ENCODE measurements around the gene TGFB3.
A peak's percentile ranks its signal among the peaks of the same experiment; 100 is the strongest.
"Not testable (repeated sequence)": the region's sequence is repeated elsewhere in the genome, so short reads cannot be mapped to it uniquely, and the experiment has no call there.

The TGFB3 gene

DNA sequence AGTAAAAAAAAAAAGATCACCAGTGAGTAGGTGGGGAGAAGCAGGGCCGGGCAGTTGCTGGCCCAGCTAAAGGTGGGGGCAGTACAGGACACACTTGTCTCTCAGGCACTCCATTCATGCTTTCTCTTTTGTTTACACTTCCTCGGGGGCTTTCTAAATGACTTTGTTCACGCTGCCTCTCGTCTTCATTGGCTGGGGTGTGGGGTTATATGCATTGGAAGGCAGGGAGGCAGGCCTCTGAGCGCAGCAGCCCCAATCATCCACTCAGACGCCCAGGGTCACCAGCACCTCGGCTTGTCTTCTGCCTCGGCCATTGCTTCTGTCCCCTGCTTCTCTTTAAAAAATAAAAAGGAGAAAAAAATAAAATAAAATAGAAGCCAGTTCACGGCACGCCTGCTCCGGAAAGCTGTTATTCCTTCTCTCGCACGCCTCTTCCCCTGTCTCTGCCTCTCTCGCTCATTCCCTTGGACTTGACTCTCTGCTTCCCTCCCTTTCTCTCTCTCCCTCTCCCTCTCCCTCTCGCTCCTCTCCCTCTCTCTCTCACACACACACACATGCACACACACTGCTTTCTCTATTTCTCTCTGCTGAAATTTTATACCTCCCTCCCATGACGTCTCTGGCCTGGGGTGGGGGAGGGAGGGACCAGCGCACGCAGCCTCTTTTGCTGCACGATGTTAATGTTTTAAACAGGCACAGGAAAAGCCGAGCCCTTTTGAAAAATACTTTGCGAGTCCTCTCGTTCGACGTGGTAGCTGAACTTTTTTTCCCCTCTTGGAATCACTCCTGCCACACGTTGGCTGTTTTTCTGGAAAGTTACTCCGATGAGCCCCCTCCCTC, at the start of gene TGFB3:
Gene TGFB3, minus strand, starts transcription at position 570 of the 840 bp plus-strand sequence. CDS start 1,102 bp downstream, outside the sequence.
- peak; percentile 95 for DNase-seq

DNA sequence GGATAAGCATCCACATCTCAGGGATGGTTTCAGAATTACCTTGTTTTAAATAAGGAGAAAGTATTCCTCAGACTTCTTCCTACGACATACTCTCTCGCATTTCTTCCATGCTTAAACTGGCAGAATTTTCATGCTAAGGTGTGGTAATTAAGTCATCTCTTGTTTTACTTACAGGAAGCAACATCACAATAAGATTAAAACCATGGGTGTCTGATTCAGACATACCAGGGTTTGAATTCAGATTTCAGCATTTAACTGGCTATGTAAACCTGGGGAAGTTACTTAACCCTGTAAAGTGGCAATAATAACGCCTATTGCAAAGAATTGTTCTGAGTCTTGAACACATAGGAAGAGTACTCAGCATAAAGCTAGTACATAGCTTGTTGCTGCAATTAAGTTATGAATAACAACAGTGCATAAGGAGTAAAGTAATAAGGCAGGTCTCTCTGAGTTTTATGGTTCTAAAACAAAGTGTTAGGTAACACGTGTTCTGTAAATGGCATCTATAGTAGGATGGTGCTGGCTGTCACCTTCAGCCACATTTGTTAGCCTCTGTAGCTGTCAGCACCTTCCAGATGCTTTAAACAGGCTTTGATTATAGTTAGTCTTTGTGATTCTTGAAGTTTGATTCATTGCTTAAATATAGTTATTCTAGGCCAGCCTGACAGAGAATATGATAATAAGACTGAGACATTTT, 42.6 kb upstream of the TGFB3 start:
- DNase-seq: no peak

DNA sequence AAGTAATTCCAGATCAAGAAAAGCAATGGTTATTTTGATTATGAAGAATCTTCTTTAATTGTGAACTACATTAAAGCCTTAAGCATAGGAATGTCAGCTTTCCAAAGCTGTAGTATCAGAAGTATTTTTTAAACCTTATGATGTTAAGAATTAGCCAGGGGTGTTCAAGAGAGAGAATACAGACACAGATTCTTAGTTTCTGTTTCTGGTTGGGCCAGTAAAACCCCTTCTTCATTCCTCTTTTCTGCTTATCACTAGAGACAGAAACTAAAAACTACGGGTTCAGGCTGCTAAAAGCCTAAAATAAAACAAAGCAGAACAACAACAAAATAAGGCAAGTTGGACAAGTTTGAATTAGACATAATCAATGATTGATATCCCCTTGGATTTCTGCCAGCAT, 42.0 kb upstream of the TGFB3 start:
- no peak for DNase-seq

DNA sequence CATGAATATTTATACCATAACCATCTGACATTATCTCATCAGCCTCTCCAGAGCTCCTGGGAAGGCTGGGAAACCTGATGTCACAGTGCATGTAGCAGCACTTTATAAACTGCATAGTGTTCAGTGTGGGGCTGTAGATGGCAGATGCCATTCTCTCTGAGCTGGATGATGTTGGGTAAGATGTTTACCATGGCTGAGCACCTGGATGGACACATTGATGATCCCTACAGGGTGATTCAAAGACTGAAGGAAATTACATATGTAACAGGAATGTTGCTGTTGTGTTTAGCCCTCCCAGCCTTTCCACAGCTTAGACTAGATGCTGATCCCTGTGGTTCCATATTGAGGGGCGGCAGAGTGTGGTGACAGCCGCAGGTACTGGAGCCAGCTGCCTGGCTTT, 41.2 kb upstream of the TGFB3 start:
- no peak for DNase-seq

DNA sequence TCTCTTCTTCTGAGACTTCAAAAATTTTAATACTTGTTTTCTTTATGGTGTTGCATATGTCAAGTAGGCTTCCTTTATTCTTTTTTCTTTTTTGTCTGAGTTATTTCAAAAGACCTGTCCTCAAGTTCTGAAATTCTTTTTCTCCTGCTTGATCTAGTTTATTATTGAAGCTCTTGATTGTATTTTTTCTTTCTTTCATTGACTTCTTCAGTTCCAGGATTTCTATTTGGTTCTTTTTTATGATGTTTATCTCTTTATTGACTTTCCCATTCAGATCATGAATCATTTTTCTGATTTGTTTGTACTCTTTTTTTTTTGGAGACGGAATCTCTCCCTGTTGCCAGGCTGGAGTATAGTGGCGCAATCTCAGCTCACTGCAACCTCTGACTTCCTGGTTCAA, 37.9 kb upstream of the TGFB3 start:
- DNase-seq: no peak

DNA sequence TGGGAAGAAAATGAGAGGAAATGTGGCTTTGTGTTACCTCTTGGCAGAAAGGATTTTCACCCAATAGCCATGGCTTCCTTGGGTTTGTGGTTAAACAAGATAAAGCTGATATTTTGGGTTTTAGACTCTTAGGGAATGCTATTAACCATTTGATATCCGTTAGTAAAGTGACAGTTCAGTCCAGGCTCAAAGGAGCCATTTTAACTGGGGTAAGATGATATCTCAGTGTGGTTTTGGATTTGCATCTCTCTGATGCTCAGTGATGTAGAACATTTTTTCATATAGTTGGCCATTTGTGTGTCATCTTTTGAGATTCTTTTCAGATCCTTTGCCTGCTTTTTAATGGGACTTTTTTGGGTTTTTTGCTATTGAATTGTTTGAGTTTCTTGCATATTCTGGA, 33.9 kb upstream of the TGFB3 start:
- DNase-seq: no peak

DNA sequence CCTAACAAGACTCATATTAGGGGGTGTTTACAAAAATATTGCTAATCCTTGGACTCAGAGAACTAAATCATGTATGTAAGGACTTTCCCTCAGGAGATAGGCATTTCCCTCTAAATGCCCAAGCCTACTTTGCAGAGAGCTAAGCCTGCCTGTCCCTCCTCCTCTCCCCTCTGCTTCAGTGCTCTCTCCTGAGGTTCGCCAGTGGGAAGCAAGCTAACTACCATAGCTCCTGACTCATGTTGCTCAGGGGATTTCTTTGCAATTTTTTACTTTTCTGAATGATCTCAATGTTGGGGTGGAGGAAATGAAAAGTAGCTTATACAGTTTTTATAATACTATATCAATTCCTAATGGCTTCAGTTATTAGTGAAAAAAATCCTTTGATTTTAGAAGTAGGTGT, 33.4 kb upstream of the TGFB3 start:
- DNase-seq: peak; percentile 22

DNA sequence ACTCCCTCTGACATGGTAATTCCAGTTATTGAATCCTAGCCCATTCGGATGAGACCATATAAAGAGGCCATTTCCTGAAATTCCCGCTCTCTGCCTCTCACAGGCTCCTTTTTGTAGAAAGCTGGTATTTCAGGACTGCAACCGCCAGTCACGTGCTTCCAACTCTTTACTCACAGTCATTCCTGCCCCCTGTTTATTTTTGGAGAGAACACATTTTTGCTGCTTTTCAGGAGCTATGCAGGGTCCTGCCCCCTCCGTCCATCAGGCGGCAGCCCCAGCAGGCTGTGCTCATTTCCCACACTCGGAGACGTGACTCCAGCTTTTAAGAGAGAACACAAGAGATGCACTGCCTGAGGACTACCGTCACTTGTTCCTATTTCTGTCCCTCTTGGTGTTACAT, 30.6 kb upstream of the TGFB3 start:
- DNase-seq: peak; percentile 22

DNA sequence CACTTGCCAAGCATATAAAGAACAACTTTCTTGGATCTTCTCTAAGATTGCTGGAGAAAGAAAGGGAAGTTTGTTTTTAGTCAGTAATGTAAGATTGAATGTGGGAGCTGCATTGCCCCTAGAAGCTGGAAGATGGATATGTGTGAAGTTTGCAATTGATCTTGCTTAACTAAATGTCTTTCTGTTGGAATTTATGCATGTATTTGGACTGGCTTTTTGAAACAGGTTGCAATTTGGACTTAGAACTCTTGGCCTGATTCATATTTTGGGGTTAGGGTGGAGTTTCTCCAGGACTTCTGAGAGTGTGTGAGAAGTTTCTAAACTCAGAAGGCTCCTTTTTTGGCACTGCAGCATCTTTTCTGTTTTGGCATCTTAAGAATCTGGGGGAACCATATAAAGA, 30.1 kb upstream of the TGFB3 start:
- no peak for DNase-seq

DNA sequence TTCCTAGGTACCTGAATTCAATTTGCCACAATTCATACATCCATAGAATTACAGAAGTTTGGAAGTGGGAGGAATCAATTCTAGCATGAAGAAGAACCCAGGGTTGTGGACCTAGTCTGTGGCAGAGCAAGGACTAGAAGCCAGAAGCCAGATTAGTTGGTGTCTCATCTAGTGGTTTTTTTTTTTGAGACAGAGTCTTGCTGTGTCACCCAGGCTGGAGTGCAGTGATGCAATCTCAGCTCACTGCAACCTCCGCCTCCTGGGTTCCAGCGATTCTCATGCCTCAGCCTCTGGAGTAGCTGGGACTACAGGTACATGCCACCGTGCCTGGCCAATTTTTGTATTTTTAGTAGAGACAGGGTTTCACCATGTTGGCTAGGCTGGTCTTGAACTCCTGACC, 27.8 kb upstream of the TGFB3 start:
- not testable (repeated sequence) for DNase-seq

DNA sequence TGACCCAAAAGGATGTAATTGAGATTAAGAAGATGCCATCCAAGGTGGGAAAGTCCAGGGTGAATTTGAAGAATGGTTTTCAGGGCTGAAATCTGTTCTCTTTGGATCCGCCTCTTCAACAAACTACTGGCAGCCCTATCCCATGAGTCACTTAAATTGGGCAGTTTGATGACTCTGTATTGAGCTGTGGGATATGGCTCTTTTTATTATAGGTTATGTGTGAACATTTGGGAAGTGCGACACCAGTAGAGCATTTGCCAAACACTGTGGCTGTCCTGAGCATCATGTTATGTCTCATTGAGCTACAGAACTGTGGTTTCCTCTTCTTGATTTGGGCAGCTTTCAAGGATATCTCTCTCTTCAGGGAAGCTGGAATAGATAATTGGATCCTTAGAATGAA, 26.1 kb upstream of the TGFB3 start:
- peak; percentile 20 for DNase-seq

DNA sequence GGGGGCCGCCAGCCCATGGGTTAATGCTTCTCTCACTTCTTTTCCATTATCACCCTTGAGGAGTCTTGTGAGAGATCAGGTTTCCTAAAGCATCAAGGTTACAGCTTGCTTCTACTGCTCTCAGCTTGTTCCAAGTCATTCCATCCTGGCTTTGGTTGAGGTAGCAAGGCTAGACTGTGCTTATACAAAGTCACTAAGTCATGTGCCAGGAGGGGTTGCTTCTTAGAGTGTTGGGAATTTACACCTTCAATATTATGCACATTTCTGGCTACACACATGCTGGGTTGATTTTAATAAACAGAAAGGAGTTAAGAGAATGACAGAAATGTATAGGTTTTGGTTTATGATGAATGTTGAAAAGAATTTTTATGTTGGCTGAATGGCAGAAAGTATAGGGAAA, 25.6 kb upstream of the TGFB3 start:
- DNase-seq: no peak

DNA sequence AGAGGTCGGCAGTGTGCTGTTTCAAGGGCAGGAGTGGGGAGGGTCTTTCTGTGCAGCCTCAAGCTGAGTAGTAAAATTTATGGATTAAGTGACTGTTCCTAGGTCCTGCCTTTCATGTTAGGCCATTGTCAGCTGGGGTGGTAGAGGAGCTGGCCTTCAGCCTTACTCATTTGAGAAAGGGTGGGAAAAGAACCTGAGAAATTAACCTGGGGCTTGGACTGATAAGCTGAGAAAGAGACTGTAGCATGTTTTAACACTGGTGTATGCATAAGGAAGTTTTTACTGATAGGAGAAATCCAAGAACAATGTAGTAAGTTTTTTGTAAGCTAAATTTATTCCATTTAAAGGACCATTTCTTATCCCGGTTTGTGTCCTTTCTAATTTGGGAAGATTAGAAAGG, 24.5 kb upstream of the TGFB3 start:
- DNase-seq: no peak

DNA sequence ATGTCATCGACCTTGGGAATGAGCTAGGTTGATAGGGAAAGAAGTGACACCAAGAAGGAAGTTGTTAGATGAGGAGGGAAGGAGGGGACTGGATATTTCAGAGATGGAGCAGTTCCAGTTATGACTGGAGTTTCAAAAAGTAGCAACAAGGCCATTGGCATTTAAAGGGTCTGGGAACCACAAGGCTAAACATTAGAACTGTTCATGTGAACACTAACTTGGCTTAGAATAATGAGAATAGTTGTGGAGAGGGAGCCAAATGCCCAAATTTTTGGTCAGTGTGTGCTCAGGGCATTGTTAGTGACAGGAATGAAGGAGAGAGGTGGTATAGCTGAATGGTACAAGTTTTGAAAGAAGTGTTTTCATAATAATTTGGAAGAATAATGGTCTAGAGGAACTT, 20.6 kb upstream of the TGFB3 start:
- DNase-seq: no peak

DNA sequence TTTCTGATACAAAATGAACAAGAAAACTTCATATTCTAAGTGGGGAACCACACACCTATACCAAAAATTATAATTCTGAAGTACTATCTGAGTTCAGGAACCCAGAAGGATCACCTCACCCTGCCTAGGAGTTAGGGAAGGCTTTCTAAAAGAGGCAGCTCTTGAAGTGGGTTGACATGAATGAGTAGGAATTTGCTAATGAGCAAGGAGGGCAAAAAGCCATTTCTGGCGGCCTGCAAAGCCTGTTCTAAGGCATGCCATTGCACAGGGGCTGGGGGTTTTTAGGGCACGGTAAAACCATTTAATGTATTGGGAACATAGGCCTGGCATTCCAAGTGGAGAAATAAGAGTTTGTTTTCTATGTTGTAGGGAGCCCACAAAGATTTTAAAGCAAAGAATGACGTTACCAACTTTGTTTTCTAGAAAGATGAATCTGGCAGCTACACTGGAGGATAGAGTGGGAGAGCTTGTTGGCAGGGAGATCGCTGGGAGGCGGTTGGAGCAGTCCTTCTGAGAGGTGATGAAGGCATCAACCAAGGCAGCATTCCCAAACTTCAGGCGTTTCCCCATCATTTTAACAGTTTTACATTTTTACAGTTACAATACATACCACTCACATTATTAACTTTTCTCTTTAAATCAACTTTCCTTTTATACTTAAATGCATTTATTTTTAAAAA, 17.9 kb upstream of the TGFB3 start:
- DNase-seq: no peak

DNA sequence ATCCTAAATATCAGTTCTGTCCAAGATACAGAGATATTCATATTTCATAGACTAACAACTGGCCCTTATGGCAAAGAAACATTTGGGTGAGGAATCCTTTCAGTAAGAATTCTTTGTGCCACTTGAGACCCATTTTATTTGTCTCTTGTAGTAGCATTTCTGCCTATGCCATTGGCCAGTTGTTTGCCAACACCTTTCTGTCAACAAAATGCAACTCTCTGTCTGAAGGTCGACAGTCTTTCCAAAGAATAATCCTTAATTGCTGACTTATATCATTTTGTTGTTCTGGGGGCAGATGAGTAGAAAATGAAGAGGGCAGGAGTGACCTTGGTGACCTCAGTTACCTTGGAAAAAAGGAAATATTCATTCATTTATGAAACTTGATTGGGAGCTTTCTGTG, 14.7 kb upstream of the TGFB3 start:
- DNase-seq: no peak

DNA sequence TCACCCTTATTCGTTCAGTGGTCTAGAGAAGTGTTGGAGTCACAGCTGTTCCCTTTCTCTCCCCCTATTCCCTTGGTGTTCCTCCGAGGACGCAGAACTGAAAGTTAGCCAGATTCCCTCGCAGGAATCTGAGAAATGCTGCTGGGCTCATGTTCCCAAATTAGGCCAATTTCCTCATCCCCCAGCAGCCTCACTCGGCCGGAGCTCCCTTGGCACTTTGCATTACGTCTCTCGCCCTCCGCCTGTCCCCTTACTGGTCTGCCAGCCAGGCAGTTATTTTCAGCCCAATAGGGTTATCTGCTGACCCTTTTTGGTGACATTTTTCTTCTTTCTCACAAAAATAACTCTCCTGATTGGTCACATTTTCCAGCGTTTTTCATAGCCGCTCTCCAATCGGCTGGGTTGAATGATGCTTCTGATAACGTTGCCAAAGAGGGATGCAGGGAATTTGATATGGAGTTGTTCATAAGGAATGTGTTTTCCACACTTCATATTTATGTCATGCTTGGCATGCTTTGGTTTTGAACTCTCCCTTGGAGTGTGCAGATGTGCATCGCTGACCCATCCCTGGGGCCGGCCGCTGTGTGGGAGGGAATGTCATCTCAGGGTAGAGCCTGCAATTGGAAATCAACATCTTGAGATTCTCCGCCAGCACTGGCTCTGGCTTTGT, 13.7 kb upstream of the TGFB3 start:
- peak; percentile 86 for DNase-seq

DNA sequence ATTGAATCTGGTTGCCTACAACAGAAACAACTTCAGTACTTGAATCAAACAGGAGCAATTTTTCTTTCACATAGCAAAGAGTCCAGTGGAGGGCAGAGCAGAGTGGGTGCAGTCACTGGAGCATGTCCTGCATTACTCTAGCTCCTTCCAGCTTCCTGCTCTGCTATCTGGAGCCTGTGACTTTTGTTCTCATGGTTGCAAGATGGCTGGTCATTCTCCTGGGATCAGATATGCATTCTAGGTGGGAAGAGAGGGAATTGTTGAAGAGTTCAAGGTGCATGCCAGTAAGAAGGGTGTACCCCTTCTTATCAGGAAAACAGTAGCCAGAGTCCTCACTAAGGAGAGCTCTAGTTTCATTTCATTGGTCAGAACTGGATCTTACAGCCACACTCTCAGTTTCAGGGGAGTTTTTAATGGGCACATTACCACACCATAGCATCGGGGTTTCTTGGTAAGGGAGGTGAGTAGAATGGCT, 11.8 kb upstream of the TGFB3 start:
- DNase-seq: no peak

DNA sequence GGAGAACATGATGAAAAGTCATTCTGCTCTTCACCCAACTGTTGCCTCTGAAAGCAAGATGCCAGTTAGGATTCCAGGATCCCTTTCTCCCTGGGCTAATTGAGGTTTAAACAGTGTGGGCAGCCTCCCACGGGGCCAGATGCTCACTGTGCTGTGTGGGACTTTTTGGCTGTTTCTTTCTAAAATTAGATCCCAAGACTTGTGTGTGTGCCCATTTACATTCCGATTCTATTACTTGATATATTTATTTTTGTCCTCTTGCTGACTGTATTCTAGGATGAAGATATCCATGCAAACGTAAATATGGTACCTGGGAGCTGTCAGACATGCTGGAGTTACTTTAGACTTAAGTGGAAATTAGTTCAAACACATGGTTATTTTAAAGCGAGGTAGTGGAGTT, 10.0 kb upstream of the TGFB3 start:
- no peak for DNase-seq

DNA sequence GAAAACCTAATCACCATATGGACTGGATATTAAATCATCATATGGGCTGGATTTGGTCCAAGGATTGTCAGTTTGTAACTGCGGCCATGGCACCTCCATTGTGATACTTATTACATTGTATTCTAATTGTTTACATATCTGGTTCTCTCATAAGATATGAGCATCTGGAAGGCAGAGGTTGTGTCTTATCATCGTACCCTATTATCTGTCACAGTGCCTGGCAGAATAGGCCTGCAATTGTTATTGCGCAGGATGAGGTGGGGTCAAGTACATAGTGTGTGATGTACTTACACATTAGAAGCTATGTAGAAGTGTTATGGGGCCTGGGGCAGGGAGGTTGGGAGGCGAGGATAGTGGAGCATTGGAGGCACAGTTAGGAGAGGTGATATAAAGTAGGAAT, 8.5 kb upstream of the TGFB3 start:
- no peak for DNase-seq

DNA sequence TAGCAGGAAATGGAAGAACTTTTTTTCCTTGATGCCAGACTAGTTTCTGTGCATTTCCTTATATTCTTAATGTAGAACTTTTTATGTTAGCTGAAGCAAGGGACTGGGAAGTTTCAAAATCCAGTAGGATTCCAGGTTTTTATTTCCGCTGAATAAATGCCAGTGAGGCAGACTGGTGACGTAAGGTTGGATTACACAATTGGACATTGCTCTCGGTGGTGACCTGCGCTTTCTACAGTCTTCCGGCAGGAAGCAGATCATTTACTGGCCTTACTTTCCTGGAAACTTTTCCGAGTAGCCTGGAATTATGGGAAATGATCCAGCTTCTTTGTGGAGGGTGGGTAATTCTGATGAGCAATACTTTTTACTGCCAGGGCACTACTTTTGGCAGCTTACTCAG, 7.3 kb upstream of the TGFB3 start:
- DNase-seq: peak; percentile 33

DNA sequence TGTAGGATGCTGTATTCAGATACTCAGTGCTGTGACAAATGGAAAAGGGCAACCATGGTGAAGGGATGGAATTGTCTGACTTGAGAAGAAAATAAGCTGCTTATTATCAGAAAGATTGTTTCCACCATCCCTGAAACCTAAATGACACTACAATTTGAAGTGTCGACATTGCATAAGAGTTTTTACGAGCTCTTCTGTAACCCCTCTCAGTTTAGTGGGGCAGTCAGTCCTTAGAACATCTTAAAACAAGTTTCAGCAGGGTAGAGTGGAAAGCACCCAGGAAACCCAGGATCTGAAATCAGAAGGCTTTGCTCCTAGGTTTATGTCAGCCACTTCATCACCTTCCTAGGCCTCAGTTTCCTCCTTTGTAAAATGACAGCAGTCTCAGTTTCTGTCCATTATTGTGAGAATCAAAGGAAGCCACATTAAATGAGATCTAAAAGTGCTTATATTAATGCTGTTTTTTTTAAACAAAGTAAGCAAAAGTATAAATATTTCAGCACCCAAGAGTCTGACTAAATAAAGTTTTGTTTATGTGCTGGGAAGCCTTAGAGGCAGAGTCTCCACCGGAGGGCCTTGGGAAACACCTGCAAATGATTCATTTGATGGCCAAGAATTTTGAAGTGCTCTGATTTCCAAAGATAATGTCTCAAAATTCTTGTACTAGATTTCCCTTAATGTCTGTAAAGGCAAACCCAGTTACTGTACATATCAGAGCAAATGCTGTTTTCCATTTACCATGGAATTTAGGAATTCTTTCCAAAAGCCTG, 5.6 kb upstream of the TGFB3 start:
- DNase-seq: no peak

DNA sequence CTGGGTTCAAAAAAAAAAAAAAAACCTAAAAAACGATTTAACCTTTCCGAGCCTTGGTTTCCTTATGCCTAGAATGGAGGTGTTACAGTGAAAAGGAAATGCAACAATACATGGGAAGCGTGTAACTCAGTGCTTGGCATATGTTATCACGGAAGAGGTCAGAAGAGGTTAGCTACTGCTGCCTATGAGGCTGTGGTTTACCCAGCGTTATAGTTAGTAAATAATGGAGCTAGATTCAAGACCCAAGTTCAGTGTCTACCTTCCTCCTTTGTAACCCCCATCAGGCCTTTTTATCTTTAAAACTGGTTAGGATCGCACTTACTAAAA, 4.6 kb upstream of the TGFB3 start:
- DNase-seq: no peak
